Measurements from ENCODE around the gene TBC1D1.

The TBC1D1 gene

DNA sequence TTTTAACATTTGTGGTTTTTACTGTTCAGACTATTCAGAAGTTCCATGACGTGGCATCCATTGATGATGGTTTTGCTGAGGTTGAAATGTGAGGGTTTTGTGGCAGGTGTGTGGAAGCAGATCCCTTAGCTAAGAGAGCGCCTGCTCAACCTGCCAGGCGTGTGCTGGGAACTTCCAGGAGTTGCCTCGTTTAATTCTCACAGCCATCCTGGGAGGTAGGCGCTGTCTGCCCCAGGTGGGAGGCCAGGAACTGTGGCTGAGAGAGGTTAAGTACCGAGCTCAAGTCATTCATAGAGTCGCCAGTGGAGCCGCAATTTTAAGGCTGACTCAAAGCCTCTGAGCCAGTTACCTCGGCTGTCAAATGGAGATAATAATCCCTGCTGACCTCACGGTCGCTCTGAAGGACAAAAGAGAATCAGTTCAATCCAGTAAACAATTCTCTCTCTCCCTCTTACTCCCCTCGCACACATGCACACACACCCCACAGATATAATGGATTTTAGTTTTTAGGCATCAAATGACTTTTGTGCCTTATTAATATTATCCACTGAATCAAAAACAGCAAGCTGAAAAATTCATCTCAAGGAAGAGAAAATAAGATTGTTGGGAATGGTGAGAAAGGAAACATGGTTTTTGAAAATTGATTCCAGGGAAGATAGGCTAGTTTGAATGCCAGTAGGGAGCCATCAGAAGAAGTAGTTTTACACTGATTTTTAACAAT, 240.6 kb downstream of the TBC1D1 start:
- H3K4me3 ChIP-seq (ENCODE audit: low read depth, low read length) = no peak overlapping the region
- TF ChIP-seq, protein P1, sequence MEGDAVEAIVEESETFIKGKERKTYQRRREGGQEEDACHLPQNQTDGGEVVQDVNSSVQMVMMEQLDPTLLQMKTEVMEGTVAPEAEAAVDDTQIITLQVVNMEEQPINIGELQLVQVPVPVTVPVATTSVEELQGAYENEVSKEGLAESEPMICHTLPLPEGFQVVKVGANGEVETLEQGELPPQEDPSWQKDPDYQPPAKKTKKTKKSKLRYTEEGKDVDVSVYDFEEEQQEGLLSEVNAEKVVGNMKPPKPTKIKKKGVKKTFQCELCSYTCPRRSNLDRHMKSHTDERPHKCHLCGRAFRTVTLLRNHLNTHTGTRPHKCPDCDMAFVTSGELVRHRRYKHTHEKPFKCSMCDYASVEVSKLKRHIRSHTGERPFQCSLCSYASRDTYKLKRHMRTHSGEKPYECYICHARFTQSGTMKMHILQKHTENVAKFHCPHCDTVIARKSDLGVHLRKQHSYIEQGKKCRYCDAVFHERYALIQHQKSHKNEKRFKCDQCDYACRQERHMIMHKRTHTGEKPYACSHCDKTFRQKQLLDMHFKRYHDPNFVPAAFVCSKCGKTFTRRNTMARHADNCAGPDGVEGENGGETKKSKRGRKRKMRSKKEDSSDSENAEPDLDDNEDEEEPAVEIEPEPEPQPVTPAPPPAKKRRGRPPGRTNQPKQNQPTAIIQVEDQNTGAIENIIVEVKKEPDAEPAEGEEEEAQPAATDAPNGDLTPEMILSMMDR (IDR thresholded peaks at IDR 0.05; ENCODE audit: low read depth, low read length) = no peak

DNA sequence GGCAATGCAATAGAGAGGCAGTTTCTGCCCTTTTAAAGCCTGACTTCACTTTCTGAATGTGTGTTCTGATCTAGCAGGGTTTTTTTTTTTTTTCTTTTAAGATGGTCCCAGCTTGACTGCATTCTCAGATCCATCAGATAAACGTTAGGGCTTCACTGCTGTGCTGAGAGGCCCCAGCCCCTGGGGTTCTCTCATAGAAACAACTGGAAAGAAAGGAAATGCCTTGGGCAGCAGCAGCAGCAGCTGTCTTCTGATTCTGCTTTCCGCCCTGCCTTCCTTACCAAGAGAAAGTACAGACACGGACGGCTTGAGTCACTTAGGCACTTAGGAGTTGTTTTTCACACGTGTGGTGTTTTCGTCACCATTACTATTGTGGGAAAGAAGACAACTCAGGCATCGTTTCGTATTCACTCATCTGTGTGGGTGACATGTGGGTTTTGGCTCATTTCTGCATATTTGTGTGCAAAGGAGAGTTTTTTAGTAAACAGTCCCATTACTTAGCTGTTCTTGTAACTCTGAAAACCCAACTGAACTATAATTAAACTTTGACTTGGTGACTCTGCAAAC, 241.3 kb downstream of the TBC1D1 start:
- TF ChIP-seq, protein P1 (IDR thresholded peaks at IDR 0.05; ENCODE audit: low read depth, low read length) = no peak
- H3K4me3 ChIP-seq (ENCODE audit: low read depth, low read length) = peak overlapping the region; percentile 18

DNA sequence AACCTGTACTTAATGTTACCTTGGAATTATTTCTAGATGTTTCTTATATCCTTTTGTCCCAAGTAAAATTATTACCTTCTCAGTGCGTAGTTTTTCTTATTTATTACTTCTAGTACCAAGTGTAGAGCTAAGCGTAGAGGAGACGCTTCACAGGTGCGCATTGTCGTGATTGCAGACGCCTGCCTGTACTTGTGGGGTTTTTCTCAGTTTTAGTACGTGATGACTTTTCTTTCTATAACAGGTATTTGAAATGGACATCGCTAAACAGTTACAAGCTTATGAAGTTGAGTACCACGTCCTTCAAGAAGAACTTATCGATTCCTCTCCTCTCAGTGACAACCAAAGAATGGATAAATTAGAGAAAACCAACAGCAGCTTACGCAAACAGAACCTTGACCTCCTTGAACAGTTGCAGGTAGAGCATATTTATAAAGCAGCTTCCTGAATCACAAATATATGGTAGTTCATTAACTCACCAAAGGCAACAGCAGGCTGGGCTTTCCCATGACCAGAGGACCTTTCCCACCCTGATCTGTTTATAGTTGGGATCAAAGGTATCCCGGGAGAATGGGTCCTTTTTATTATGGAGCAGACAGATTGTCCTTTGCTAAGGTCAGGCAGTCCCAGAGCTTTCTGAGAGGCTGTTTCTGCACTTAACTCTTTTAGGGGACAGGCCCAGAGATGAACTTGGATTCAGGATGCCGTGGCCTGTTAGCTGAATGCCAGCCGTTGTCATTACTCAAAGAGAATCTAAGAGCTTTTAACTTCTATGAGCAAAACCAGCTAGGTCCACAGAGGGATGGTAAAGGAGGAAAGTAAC, 242.2 kb downstream of the TBC1D1 start:
- H3K4me3 ChIP-seq (ENCODE audit: low read depth, low read length) = no peak overlapping the region
- TF ChIP-seq, protein P1 (IDR thresholded peaks at IDR 0.05; ENCODE audit: low read depth, low read length) = no peak

DNA sequence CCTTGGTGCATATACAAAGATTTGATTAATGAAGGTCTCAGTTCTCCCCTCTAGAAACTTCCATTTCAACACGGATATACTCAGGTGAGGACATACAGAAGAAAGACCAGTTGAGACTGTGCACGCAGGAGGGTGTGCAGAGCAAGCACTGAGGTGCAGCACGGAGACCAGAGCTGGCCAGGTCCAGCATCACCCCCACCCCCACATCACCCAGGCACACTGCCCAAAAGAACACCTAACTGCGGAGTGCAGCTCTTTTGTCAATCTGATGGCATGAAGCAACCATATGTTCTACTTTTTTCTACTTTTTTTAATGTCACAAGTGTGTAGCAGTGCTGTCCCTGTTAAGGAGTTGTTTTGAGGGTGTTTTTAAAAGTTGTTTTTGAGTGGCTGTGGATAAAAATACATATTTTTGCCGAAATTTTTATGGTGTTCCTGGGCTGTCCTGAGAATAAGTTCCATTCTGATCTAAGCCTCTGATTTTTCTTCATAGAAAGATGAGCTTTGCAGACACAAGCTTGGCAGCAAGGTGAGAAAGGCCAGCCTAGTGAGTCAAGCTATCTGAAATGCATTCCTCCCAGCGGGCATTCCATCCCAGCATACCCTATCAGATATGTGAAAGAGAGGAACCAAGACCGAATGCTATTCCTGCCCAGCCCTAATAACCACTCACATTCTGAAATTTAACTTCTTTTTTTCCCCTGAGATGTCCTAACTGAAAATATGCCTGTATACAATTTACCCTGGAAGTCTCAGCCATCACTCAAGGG, 243.0 kb downstream of the TBC1D1 start:
- H3K4me3 ChIP-seq (ENCODE audit: low read depth, low read length) = no peak overlapping the region
- TF ChIP-seq, protein P1 (IDR thresholded peaks at IDR 0.05; ENCODE audit: low read depth, low read length) = no peak

DNA sequence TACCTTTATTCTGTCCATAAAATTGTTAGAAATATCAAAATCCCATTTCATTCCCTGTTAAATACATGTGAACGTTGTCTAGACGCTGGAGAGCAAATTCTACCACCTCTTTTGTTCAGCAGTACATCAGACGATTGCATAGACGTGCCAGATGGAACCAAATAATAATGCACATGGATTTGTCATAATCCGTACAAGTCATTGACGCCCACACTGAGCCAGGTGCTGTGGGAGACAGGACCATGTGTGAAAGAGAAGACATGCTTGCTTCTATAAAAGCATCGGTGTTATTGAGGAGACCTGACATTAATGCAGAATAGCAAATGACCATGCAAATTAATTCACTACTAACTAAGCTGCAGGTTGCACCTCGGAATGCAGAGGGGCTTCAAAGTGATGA, 244.3 kb downstream of the TBC1D1 start:
- no peak overlapping the region for H3K4me3 ChIP-seq (ENCODE audit: low read depth, low read length)
- TF ChIP-seq, protein P1 (IDR thresholded peaks at IDR 0.05; ENCODE audit: low read depth, low read length) = no peak

DNA sequence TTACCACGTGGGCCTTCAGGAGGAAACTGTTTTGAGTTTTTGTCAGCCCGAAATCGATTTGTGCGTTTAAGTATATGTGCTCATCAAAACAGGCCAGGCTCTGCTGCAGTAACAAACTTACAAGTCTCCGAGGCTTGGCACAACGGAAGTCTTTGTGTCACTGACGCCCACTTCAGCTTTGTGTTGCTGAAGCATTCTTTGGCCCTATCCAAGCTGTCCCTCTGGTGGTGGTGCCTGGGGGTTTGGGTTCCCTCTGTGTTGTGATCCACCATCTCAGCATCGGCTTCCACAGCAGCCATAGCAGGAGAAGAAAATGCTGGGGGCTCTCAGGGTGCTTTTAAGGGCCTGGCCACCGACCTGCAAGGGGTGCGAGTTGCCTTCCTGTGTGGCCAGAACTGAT, 245.7 kb downstream of the TBC1D1 start:
- H3K4me3 ChIP-seq (ENCODE audit: low read depth, low read length) = no peak overlapping the region
- TF ChIP-seq, protein P1 (IDR thresholded peaks at IDR 0.05; ENCODE audit: low read depth, low read length) = no peak

All from WI38 (cell line).